SH-SY5Y (cell line): ENCODE measurements around the gene MACF1.

ENCODE experiments used
- GATA2 ChIP-seq: IDR thresholded peaks from 2 replicates; pipeline ENCODE4 v1.6.1; 2011; ENCODE audit warnings: mild to moderate bottlenecking, low read depth, low read length
- GATA3 ChIP-seq: IDR thresholded peaks from 2 replicates; pipeline ENCODE4 v1.6.1; 2011; ENCODE audit warnings: low read depth, mild to moderate bottlenecking, low read length, moderate library complexity

GRCh38 chr1:39484564-39484963, 280.1 kb downstream of the MACF1 start:
- TF ChIP-seq GATA2 (no peak), GATA3 (no peak)
